GM18508 (cell line): Measurements from ENCODE around the gene PPFIA1.
"Not testable (repeated sequence)": the region's sequence is repeated elsewhere in the genome, so short reads cannot be mapped to it uniquely, and the experiment has no call there.

Experiments
- ATAC-seq: cut with Tn5 transposase; IDR thresholded peaks from one replicate; pipeline ENCODE4 v1.9.1; 2021; ENCODE audit warnings: moderate number of reproducible peaks; ENCODE audit not compliant: insufficient read depth, unreplicated experiment

The PPFIA1 gene

GRCh38 chr11:70381872-70382861 is 111.7 kb downstream of the PPFIA1 start:
- ATAC-seq, result no peak

GRCh38 chr11:70383664-70384565 is 113.4 kb downstream of the PPFIA1 start:
- ATAC-seq, result no peak

GRCh38 chr11:70384566-70385152 is 114.2 kb downstream of the PPFIA1 start:
- no peak for ATAC-seq

GRCh38 chr11:70387564-70387963 is 117.1 kb downstream of the PPFIA1 start:
- no peak for ATAC-seq

GRCh38 chr11:70389201-70389600 is 118.7 kb downstream of the PPFIA1 start:
- ATAC-seq, result no peak

GRCh38 chr11:70390882-70391281 is 120.4 kb downstream of the PPFIA1 start:
- ATAC-seq, result not testable (repeated sequence)

- no peak for ATAC-seq
These were observed 123.9 kb downstream of the PPFIA1 start for GRCh38 chr11:70394211-70394950.

- ATAC-seq, result no peak
These were observed 127.0 kb downstream of the PPFIA1 start for GRCh38 chr11:70397336-70397982.

- no peak for ATAC-seq
These were observed 127.7 kb downstream of the PPFIA1 start, which contains the start of gene CTTN for GRCh38 chr11:70397983-70398833. TSS of gene CTTN (plus strand) at chr11:70398529. CDS start at chr11:70407298, 8,769 bp downstream.

GRCh38 chr11:70398834-70399680 is 128.6 kb downstream of the PPFIA1 start:
- ATAC-seq, result no peak

GRCh38 chr11:70399681-70400112 is 129.2 kb downstream of the PPFIA1 start:
- ATAC-seq, result no peak

- ATAC-seq, result no peak
These were observed 130.2 kb downstream of the PPFIA1 start for GRCh38 chr11:70400643-70401042.

- no peak for ATAC-seq
These were observed 131.5 kb downstream of the PPFIA1 start for GRCh38 chr11:70402016-70402415.

- no peak for ATAC-seq
These were observed 132.2 kb downstream of the PPFIA1 start for GRCh38 chr11:70402685-70403084.

GRCh38 chr11:70404244-70404643 is 133.8 kb downstream of the PPFIA1 start:
- ATAC-seq, result no peak

- ATAC-seq, result no peak
These were observed 135.3 kb downstream of the PPFIA1 start for GRCh38 chr11:70405679-70406395.

- ATAC-seq, result no peak
These were observed 136.6 kb downstream of the PPFIA1 start for GRCh38 chr11:70407121-70407520.
